Prostate gland (tissue), 2 donors: Measurements from ENCODE around the gene DFFB. TPM values are rescaled to one million over a fixed set of nuclear protein-coding genes. Genes with fewer than 3 reads are reported as not detected.

Experiments
- DNase-seq: peaks from one replicate; pipeline ENCODE4 v3.0.0-alpha.2; 2019; ENCODE audit warnings: low spot score
- H3K27ac ChIP-seq, 2 donors: fragments of 200-600 bp; sonication (generic); 2 replicates each; pipeline ENCODE4 v1.5.1; 2017 to 2019
- H3K27me3 ChIP-seq: fragments of 200-600 bp; sonication (generic); replicated peaks from 2 replicates; pipeline ENCODE4 v1.5.1; 2019; ENCODE audit not compliant: insufficient read depth
- H3K36me3 ChIP-seq, 2 donors: fragments of 200-600 bp; sonication (generic); 1 replicate in 1 of 2; 2 replicates in 1 of 2; pipeline versions ENCODE4 v1.5.1 to v1.8.1; 2017 to 2019
- H3K4me1 ChIP-seq: fragments of 200-600 bp; sonication (generic); replicated peaks from 2 replicates; pipeline ENCODE4 v1.5.1; 2019
- H3K4me3 ChIP-seq, 2 donors: fragments of 200-600 bp; sonication (generic); 2 replicates each; pipeline ENCODE4 v1.5.1; 2017 to 2019
- H3K9me3 ChIP-seq: fragments of 200-600 bp; sonication (generic); 2 replicates; pipeline ENCODE4 v1.5.1; 2017
- CTCF ChIP-seq, 4 experiments: fragments of 200-600 bp in 2 of 4; fragments of 450-650 bp in 2 of 4; sonication (generic) in 2 of 4; IDR thresholded peaks; 1 replicate in 3 of 4; 2 replicates in 1 of 4; pipeline ENCODE4 v1.5.1; 2016 to 2019; ENCODE audit warnings: antibody characterized with exemption in 4 of 4, mild to moderate bottlenecking in 2 of 4, moderate library complexity in 2 of 4
- POLR2A ChIP-seq: fragments of 450-650 bp; IDR thresholded peaks from one replicate; pipeline ENCODE4 v1.6.1; 2016; ENCODE audit warnings: antibody characterized with exemption, mild to moderate bottlenecking
- POLR2AphosphoS5 ChIP-seq: sonication (generic); formaldehyde crosslinking; IDR thresholded peaks from one replicate; pipeline ENCODE4 v1.6.1; 2017; ENCODE audit warnings: antibody characterized with exemption
- WGBS: methylation state at CpG from one replicate; pipeline ENCODE4 v1.1.5; 2018; 5-methylcytosine and 5-hydroxymethylcytosine counted together
- intact Hi-C: fragments of 100-400 bp; cut with DNase I; formaldehyde crosslinking; loops from one replicate; pipeline ENCODE4 v1.14.2; 2022
- total RNA-seq, 2 donors: library from RNA; depleted of rRNA; stranded (reverse); fragments of >200 nt; gene quantifications; one replicate each; pipeline ENCODE4 v1.1.0, GENCODE V29; 2016

Gene DFFB
- total RNA-seq, 2 donors from 2014 or later: 5.3 to 20.5 TPM

GRCh38 chr1:3865606-3866160 lies 8.4 kb downstream of the DFFB start:
- DNase-seq: no peak
- Histone ChIP-seq H3K4me3 (no peak overlapping the region), H3K27me3 (no peaks in the 10 kb centered on the region), H3K4me1 (no peaks in the 10 kb centered on the region), H3K9me3 (no peaks in the 10 kb centered on the region), H3K27ac (no peak overlapping the region), H3K36me3 (peaks cover 3 to 8% of the 10 kb centered on the region in 2 donors)
- intact Hi-C loops: no loop called here
- WGBS: 77% methylated on average over 18 of the region's 18 CpGs
- TF ChIP-seq CTCF (IDR thresholded peaks at IDR 0.05) (no peak), POLR2A (no peak), POLR2AphosphoS5 (no peak)

GRCh38 chr1:3868464-3869006 lies 11.3 kb downstream of the DFFB start:
- Histone ChIP-seq H3K4me3 (no peak overlapping the region), H3K9me3 (no peaks in the 10 kb centered on the region), H3K4me1 (no peaks in the 10 kb centered on the region), H3K27me3 (no peaks in the 10 kb centered on the region), H3K27ac (no peak overlapping the region), H3K36me3 (peaks cover 3 to 12% of the 10 kb centered on the region in 2 donors)
- DNase-seq: no peak
- TF ChIP-seq POLR2A: no peak
- no peak for TF ChIP-seq POLR2AphosphoS5
- no peak for TF ChIP-seq CTCF (IDR thresholded peaks at IDR 0.05)
- intact Hi-C loops: no loop called here
- 79% methylated on average over 13 of the region's 13 CpGs for WGBS

GRCh38 chr1:3869751-3870301 lies 12.6 kb downstream of the DFFB start:
- Histone ChIP-seq H3K27me3 (no peaks in the 10 kb centered on the region), H3K9me3 (no peaks in the 10 kb centered on the region), H3K4me1 (no peaks in the 10 kb centered on the region), H3K4me3 (no peak overlapping the region), H3K36me3 (peaks cover 3 to 12% of the 10 kb centered on the region in 2 donors), H3K27ac (no peak overlapping the region)
- WGBS: 77% methylated on average over 16 of the region's 18 CpGs
- DNase-seq: no peak
- TF ChIP-seq POLR2A (no peak), POLR2AphosphoS5 (no peak), CTCF (IDR thresholded peaks at IDR 0.05) (no peak)
- intact Hi-C loops: no loop called here

GRCh38 chr1:3871451-3871805 lies 14.2 kb downstream of the DFFB start:
- no peak overlapping the region for H3K4me3 ChIP-seq
- H3K27me3 ChIP-seq: no peaks in the 10 kb centered on the region
- no peaks in the 10 kb centered on the region for H3K9me3 ChIP-seq
- DNase-seq: no peak
- 98% methylated on average over 7 of the region's 7 CpGs for WGBS
- H3K4me1 ChIP-seq: no peaks in the 10 kb centered on the region
- H3K36me3 ChIP-seq: peaks cover 3 to 12% of the 10 kb centered on the region in 2 donors
- TF ChIP-seq POLR2AphosphoS5: no peak
- no peak for TF ChIP-seq POLR2A
- H3K27ac ChIP-seq: no peak overlapping the region
- intact Hi-C loops: no loop called here

- Histone ChIP-seq H3K27ac (no peak overlapping the region), H3K4me3 (no peak overlapping the region), H3K9me3 (no peaks in the 10 kb centered on the region), H3K36me3 (peaks cover 3 to 12% of the 10 kb centered on the region in 2 donors), H3K4me1 (no peaks in the 10 kb centered on the region), H3K27me3 (no peaks in the 10 kb centered on the region)
- WGBS: 91% methylated on average over 7 of the region's 8 CpGs
- intact Hi-C loops: no loop called here
- no peak for TF ChIP-seq POLR2A
- no peak for TF ChIP-seq CTCF (IDR thresholded peaks at IDR 0.05)
- no peak for TF ChIP-seq POLR2AphosphoS5
- DNase-seq: no peak
These were observed 15.3 kb downstream of the DFFB start for GRCh38 chr1:3872546-3872945.
